Right lobe of liver (tissue), 6 donors: Measurements from ENCODE around the gene RPS27A. TPM values are rescaled to one million over a fixed set of nuclear protein-coding genes. Genes with fewer than 3 reads are reported as not detected.
"Not testable (repeated sequence)": the region's sequence is repeated elsewhere in the genome, so short reads cannot be mapped to it uniquely, and the experiment has no call there.

ENCODE experiments used
- ATAC-seq, 4 donors: fragments of 200-7000 bp; cut with Tn5 transposase; one replicate each; pipeline ENCODE4 v1.9.1; 2020; ENCODE audit warnings: mild to moderate bottlenecking in 4 of 4, moderate library complexity in 4 of 4
- DNase-seq, 3 donors: peaks; one replicate each; pipeline ENCODE4 v3.0.0-alpha.2; 2020
- H3K27ac ChIP-seq, 3 donors: fragments of 200-600 bp; one replicate each; pipeline ENCODE4 v1.8.0; 2022
- H3K27me3 ChIP-seq, 2 donors: fragments of 200-600 bp; one replicate each; pipeline ENCODE4 v1.8.0; 2022
- H3K36me3 ChIP-seq, 4 donors: fragments of 200-600 bp; sonication (generic) in 1 of 4; one replicate each; pipeline versions ENCODE4 v1.5.1 to v1.8.0; 2017 to 2022; ENCODE audit warnings: control low read depth in 1 of 4
- H3K4me1 ChIP-seq, 4 donors: fragments of 200-600 bp; sonication (generic) in 1 of 4; one replicate each; pipeline versions ENCODE4 v1.5.1 to v1.8.0; 2017 to 2022; ENCODE audit warnings: control low read depth in 1 of 4
- H3K4me3 ChIP-seq, 3 donors: fragments of 200-600 bp; one replicate each; pipeline ENCODE4 v1.8.0; 2022
- H3K9me3 ChIP-seq, 4 donors: fragments of 200-600 bp; sonication (generic) in 1 of 4; one replicate each; pipeline versions ENCODE4 v1.5.1 to v1.8.0; 2017 to 2022; ENCODE audit warnings: control low read depth in 1 of 4
- CTCF ChIP-seq, 4 donors: fragments of 200-600 bp in 3 of 4; fragments of 450-650 bp in 1 of 4; IDR thresholded peaks; one replicate each; pipeline versions ENCODE4 v1.5.1 to v1.8.0; 2016 to 2022; ENCODE audit warnings: antibody characterized with exemption in 4 of 4, mild to moderate bottlenecking in 2 of 4
- POLR2A ChIP-seq: fragments of 450-650 bp; IDR thresholded peaks from one replicate; pipeline ENCODE4 v1.6.1; 2017; ENCODE audit warnings: antibody characterized with exemption, mild to moderate bottlenecking
- WGBS: methylation state at CpG from one replicate; pipeline ENCODE4 v1.1.6; 2018; ENCODE audit warnings: low coverage, low lambda C conversion rate; ENCODE audit not compliant: insufficient coverage; ENCODE audit errors: missing lambda C conversion rate; 5-methylcytosine and 5-hydroxymethylcytosine counted together
- intact Hi-C, 2 donors: fragments of 100-400 bp; cut with DNase I; formaldehyde crosslinking; loops; one replicate each; pipeline versions ENCODE4 v1.11.2 to v1.14.1; 2022
- total RNA-seq, 6 experiments: library from RNA; depleted of rRNA in 2 of 6; stranded (reverse); fragments of >200 nt in 2 of 6; fragmentation: NEBNext Ultra II Directional in 3 of 6; extraction: Animal tissue kit (Norgen Biotek cat#: 25700) in 3 of 6; gene quantifications; one replicate each; pipeline versions ENCODE4 v1.1.0 to v1.2.4, GENCODE V29; 2016 to 2023
- donor health status: DM: no; HTN: yes; CAD: no.
- donor health status: DM: no; HTN: no; CAD: no.
- donor health status: DM: no; HTN: no; CAD: no.
- donor health status: DM: no; HTN: yes; CAD: no.
- donor health status: DM: no; HTN: yes; CAD: no.

RPS27A gene
- total RNA-seq, 6 experiments from 2014 or later, result 241 to 478 (median 297) TPM

GRCh38 chr2:55225481-55226020, 6.9 kb upstream of the RPS27A start:
- Histone ChIP-seq H3K4me1 (peaks cover 0 to 9% (median 3%) of the 10 kb centered on the region in 4 donors), H3K27me3 (no peaks in the 10 kb centered on the region), H3K9me3 (no peaks in the 10 kb centered on the region), H3K4me3 (no peak overlapping the region), H3K36me3 (no peaks in the 10 kb centered on the region), H3K27ac (no peak overlapping the region)
- no peak for TF ChIP-seq POLR2A
- TF ChIP-seq CTCF (IDR thresholded peaks at IDR 0.05), result no peak
- ATAC-seq, result no peak
- no peak for DNase-seq
- 89% methylated on average over 11 of the region's 19 CpGs for WGBS
- intact Hi-C loops, result no loop called here

GRCh38 chr2:55227437-55228225, 4.9 kb upstream of the RPS27A start:
- ATAC-seq, H3K4me1 ChIP-seq, DNase-seq, H3K27ac ChIP-seq, H3K9me3 ChIP-seq, H3K4me3 ChIP-seq, H3K36me3 ChIP-seq, intact Hi-C loops, H3K27me3 ChIP-seq: not testable (repeated sequence)
- 70% methylated on average over 6 of the region's 7 CpGs for WGBS

GRCh38 chr2:55228226-55228563, 4.3 kb upstream of the RPS27A start:
- ATAC-seq, result no peak
- DNase-seq, result no peak
- Histone ChIP-seq H3K36me3 (peaks cover 0 to 1% (median 0%) of the 10 kb centered on the region in 4 donors), H3K27ac (no peak overlapping the region), H3K4me1 (peaks cover 0 to 7% (median 2%) of the 10 kb centered on the region in 4 donors), H3K9me3 (no peaks in the 10 kb centered on the region), H3K4me3 (no peak overlapping the region), H3K27me3 (no peaks in the 10 kb centered on the region)
- TF ChIP-seq POLR2A (no peak), CTCF (IDR thresholded peaks at IDR 0.05) (no peak)
- intact Hi-C loops, result no loop called here

- Histone ChIP-seq H3K4me3 (no peak overlapping the region), H3K9me3 (no peaks in the 10 kb centered on the region), H3K27me3 (no peaks in the 10 kb centered on the region), H3K27ac (no peak overlapping the region), H3K4me1 (peaks cover 0 to 17% (median 7%) of the 10 kb centered on the region in 4 donors), H3K36me3 (peaks cover 0 to 12% (median 3%) of the 10 kb centered on the region in 4 donors)
- ATAC-seq (no peak), DNase-seq (no peak)
- no CpG with 5 or more reads among the region's 2 CpGs for WGBS
- TF ChIP-seq CTCF (IDR thresholded peaks at IDR 0.05), result no peak
- no peak for TF ChIP-seq POLR2A
- intact Hi-C loops, result no loop called here
These were observed 3.3 kb upstream of the RPS27A start for GRCh38 chr2:55229221-55229620.

GRCh38 chr2:55230551-55230950, 1.9 kb upstream of the RPS27A start:
- Histone ChIP-seq H3K27ac (no peak overlapping the region), H3K4me3 (no peak overlapping the region), H3K4me1 (peaks cover 0 to 17% (median 9%) of the 10 kb centered on the region in 4 donors), H3K36me3 (peaks cover 0 to 25% (median 14%) of the 10 kb centered on the region in 4 donors), H3K27me3 (no peaks in the 10 kb centered on the region), H3K9me3 (no peaks in the 10 kb centered on the region)
- ATAC-seq (no peak), DNase-seq (no peak)
- intact Hi-C loops, result no loop called here
- no peak for TF ChIP-seq POLR2A
- TF ChIP-seq CTCF (IDR thresholded peaks at IDR 0.05), result no peak
- WGBS, result 90% methylated on average over 3 of the region's 3 CpGs
